Measurements from ENCODE around the gene GSK3A. TPM values are rescaled to one million over a fixed set of nuclear protein-coding genes. Genes with fewer than 3 reads are reported as not detected.

The GSK3A gene
- total RNA-seq, 1 donor from 2014 or later: 27.0 TPM

DNA sequence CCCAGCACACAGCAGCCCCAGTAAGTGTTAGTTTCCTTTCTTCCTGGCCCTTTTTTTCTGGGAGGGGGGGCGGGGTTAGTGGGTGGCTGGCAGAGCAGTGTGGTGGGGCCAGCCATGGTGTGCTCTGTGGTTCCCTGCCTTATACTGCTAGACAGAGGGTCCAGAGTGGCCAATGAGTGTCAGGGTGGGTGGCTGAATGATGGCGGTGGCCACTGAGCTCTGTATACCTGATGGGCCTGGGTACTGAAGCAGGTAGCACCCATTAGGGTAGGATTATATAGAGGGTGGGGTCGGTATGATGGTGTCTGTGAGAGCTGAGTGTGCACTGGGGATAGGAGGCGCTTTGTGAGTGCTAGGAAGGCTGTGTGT lies 40.4 kb upstream of the GSK3A start:
- H3K36me3 ChIP-seq: peaks cover 9 to 10% of the 10 kb centered on the region in 2 donors
- peak overlapping the region; percentile 85 to 86 for H3K4me3 ChIP-seq
- H3K4me1 ChIP-seq: peaks cover 49 to 66% of the 10 kb centered on the region in 2 donors
- TF ChIP-seq, protein P1, sequence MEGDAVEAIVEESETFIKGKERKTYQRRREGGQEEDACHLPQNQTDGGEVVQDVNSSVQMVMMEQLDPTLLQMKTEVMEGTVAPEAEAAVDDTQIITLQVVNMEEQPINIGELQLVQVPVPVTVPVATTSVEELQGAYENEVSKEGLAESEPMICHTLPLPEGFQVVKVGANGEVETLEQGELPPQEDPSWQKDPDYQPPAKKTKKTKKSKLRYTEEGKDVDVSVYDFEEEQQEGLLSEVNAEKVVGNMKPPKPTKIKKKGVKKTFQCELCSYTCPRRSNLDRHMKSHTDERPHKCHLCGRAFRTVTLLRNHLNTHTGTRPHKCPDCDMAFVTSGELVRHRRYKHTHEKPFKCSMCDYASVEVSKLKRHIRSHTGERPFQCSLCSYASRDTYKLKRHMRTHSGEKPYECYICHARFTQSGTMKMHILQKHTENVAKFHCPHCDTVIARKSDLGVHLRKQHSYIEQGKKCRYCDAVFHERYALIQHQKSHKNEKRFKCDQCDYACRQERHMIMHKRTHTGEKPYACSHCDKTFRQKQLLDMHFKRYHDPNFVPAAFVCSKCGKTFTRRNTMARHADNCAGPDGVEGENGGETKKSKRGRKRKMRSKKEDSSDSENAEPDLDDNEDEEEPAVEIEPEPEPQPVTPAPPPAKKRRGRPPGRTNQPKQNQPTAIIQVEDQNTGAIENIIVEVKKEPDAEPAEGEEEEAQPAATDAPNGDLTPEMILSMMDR (IDR thresholded peaks at IDR 0.05): no peak
- no peaks in the 10 kb centered on the region for H3K27me3 ChIP-seq
- intact Hi-C loops (cut with DNase I): no loop called here
- peak overlapping the region; percentile 93 to 96 for H3K27ac ChIP-seq
- H3K9me3 ChIP-seq: no peaks in the 10 kb centered on the region
- DNase-seq (ENCODE audit: low spot score in 2 of 2): no peak

DNA sequence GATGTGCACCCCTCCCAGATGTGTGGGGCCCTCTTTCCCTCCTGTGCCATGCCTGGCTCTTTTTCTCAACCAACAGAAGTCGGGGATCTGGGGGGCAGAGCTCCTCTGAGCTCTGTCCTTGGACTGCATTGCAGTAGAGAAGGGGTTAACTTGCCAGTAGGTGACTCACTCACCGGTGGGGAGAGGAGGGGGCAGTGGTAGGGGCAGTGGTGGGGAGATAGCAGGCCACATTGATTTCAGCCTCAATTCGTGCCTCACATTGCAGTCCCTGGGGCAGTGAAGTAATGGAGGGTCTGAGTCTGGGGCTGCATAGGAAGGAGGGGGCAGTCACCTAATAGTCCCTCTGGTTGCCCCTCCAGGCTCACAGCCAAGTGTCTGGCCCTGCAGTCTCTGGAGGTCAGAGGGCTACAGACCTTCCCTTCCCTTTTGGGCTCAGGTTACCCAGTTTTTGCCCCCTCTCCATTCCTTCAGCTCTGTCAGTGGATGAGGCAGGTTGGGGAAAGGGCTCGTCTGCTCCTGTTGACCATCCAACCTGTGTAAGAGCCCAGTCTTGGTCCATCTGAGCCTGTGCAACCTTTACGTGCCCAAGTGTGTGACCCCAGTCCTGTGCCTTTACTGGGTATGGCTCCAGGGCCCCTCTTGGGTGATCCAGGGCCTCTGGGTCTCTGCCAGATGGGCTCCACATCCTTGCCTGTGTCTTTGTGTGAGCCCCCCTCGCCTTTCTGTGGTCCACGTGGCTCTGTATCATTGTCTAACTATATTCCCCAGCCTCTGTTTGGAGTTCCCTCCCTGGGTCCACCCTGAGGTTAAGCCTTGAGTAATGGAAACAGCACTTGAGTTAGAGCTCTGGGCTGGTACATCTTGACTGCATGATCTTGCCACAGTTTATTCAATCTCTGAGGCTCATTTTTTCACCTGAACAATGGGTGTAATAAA lies 39.7 kb upstream of the GSK3A start:
- intact Hi-C loops (cut with DNase I): no loop called here
- TF ChIP-seq, protein P1 (IDR thresholded peaks at IDR 0.05): no peak
- DNase-seq (ENCODE audit: low spot score in 2 of 2): no peak
- Histone ChIP-seq H3K36me3 (peaks cover 2 to 3% of the 10 kb centered on the region in 2 donors), H3K4me3 (peak overlapping the region; percentile 82 to 86), H3K4me1 (peaks cover 56 to 73% of the 10 kb centered on the region in 2 donors), H3K27me3 (no peaks in the 10 kb centered on the region), H3K27ac (peak overlapping the region; percentile 93 to 96), H3K9me3 (no peaks in the 10 kb centered on the region)

DNA sequence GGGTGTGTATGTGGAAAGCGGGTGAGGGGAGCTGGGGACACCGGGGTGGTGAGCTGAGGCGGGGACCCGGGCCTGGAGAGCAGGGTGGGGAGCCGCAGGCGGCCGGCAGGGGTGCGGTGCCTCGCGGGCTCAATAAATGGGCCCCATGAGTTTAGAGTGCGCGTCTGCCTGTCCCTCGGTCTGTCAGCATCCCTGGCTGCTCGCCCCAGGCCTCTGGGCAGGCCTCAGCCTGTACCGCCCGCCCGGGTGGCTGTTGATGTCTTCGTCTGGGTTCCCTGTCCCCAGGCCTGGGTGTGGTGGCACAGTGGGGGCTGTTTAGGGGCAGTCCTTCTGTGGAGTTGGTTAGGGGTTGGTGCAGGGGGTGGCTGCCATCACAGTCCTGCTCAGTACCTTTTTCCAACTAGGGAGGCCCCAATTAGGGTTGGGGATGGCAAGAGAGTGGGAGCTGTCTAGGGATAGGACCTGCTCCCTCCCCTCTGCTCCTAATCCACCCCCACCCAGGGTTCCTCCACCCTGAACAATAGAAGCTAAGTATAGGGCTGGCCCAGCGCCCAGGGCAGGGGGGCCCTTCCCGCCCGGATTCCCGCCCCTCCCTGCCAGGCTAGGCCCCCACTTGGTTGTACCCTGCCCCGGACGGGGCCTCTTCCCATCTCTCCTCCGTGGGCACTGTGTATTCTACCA lies 38.9 kb upstream of the GSK3A start:
- peak overlapping the region; percentile 82 to 86 for H3K4me3 ChIP-seq
- H3K27ac ChIP-seq: peak overlapping the region; percentile 93 to 96
- TF ChIP-seq, protein P1 (IDR thresholded peaks at IDR 0.05): peak in 1 of 3 experiments; percentile 5
- peaks cover 58 to 74% of the 10 kb centered on the region in 2 donors for H3K4me1 ChIP-seq
- no peaks in the 10 kb centered on the region for H3K27me3 ChIP-seq
- no peaks in the 10 kb centered on the region for H3K9me3 ChIP-seq
- no peaks in the 10 kb centered on the region for H3K36me3 ChIP-seq
- DNase-seq (ENCODE audit: low spot score in 2 of 2): peak in 1 of 2 donors; percentile 83
- intact Hi-C loops (cut with DNase I): no loop called here

DNA sequence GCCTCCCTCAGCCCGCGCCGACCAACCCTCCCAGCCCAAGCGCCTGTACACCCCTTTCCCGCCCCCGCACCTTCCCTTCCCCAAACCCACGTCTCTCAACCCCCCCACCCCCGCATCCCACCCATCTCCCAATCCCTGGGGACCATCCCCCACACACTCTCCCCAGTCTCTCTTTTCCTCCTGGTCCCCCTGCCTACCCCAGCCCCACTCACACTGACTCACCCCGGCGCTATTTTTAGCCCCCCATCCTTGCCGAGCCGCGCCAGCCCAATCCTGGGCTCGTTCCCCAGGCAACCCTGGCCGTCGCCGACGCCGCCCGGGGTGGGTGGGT lies 38.4 kb upstream of the GSK3A start:
- peak in 1 of 2 donors; percentile 92 for DNase-seq (ENCODE audit: low spot score in 2 of 2)
- intact Hi-C loops (cut with DNase I): no loop called here
- TF ChIP-seq, protein P1 (IDR thresholded peaks at IDR 0.05): no peak
- peak overlapping the region; percentile 93 to 96 for H3K27ac ChIP-seq
- H3K4me3 ChIP-seq: peak overlapping the region; percentile 82 to 86
- H3K36me3 ChIP-seq: no peaks in the 10 kb centered on the region
- peaks cover 53 to 74% of the 10 kb centered on the region in 2 donors for H3K4me1 ChIP-seq
- no peaks in the 10 kb centered on the region for H3K9me3 ChIP-seq
- H3K27me3 ChIP-seq: no peaks in the 10 kb centered on the region

DNA sequence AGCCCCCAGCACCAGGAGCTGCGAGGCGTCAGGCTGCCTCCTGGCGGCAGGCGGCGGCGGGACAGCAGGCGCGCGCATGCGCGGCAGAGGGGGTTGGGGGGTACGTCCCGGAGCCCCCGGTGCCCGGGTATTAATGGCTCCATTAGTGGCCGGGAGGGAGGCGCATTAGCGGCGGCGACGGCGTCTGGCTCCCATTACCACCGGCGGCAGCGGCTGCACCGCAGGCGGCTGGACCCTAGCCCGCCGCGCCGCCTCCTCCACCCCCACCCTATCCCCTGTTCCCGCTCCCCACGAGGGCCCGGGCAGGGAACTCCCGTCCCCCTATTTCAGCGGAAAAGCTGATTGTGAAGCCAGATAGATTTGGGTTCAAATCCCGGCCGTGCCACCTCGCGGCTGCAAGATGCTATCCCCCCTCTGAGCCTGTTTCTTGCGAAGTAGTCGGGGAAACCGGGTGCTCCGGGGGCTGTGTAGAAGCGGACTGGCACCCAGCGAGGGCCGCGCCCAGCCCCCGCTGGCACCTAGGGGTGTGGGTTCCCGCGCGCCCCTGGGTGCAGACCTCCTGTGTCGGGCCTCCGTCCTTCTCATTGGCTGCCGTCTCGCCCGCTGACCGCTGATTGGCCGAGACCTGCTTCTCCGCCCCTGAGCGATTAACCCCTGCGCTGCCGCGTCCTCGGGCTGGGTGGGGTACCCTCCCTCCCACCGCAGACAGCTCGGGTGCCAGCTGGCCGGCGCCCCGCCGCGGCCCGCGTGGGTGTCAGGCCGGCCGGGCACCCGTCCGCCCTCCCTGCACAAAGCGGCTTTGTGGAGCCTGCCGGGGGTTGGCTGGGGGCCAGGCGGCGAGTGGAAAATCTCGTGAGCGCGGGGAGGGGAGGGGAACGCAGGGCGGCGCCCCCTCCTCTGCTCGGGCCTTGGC lies 37.8 kb upstream of the GSK3A start:
- peak; percentile 69 to 96 for DNase-seq (ENCODE audit: low spot score in 2 of 2)
- Histone ChIP-seq H3K4me1 (peaks cover 46 to 74% of the 10 kb centered on the region in 2 donors), H3K4me3 (peak overlapping the region; percentile 82 to 86), H3K36me3 (peaks cover 3 to 6% of the 10 kb centered on the region in 2 donors), H3K27me3 (no peaks in the 10 kb centered on the region), H3K9me3 (no peaks in the 10 kb centered on the region), H3K27ac (peak overlapping the region; percentile 93 to 96)
- intact Hi-C loops (cut with DNase I): loop anchor here (1.0 kb wide), 2 partner anchors 10 to 34 kb away; no protein-coding TSS in a partner anchor
- TF ChIP-seq, protein P1 (IDR thresholded peaks at IDR 0.05): peak; percentile 87 to 95 (median 94)

Measured in ascending aorta (tissue), 2 donors.